SK-N-SH (cell line): ENCODE data around the gene SURF4. TPM values are rescaled to one million over a fixed set of nuclear protein-coding genes. Genes with fewer than 3 reads are reported as not detected.

Source experiments
- CTCF ChIA-PET: fragments of 300-600, 350-600 bp; formaldehyde crosslinking; extraction: SDS; loops from one replicate; lab custom pipeline; 2021; lab: Yijun Ruan, JAX
- POLR2A ChIA-PET: fragments of 350-600 bp; sonication (Branson Sonifier 250); formaldehyde crosslinking; extraction: SDS; loops from one replicate; lab custom pipeline; 2020; ENCODE audit warnings: antibody characterized with exemption, inconsistent platforms; lab: Yijun Ruan, JAX
- DNase-seq: peaks from one replicate; pipeline ENCODE4 v3.0.0; 2012
- H2AFZ ChIP-seq: fragments of 200-600 bp; sonication (generic); 2 replicates; pipeline ENCODE4 v1.8.1; 2016; ENCODE audit warnings: antibody characterized with exemption, mild to moderate bottlenecking, low read depth
- H3F3A ChIP-seq: fragments of 200-600 bp; sonication (generic); replicated peaks from 2 replicates; pipeline ENCODE3; 2016; ENCODE audit warnings: antibody characterized with exemption, mild to moderate bottlenecking; ENCODE audit not compliant: insufficient read depth
- H3K27ac ChIP-seq, 2 experiments: fragments of 200-500 bp in 1 of 2; fragments of 200-600 bp in 1 of 2; sonication (Bioruptor generic) in 1 of 2; sonication (generic), shearing (Covaris generic) in 1 of 2; 2 replicates each; pipeline versions ENCODE4 v1.5.1 to v1.6.1; 2014 to 2016; ENCODE audit warnings: low read depth in 2 of 2, inconsistent platforms in 1 of 2, low read length in 1 of 2, mild to moderate bottlenecking in 1 of 2, mixed read lengths in 1 of 2
- H3K27me3 ChIP-seq: fragments of 200-600 bp; sonication (generic), shearing (Covaris generic); 2 replicates; pipeline ENCODE4 v1.6.1; 2016; ENCODE audit warnings: mixed run types; ENCODE audit not compliant: insufficient read depth
- H3K36me3 ChIP-seq, 2 experiments: fragments of 200-500 bp in 1 of 2; fragments of 200-600 bp in 1 of 2; sonication (Bioruptor generic) in 1 of 2; sonication (generic) in 1 of 2; replicated peaks in 1 of 2; 2 replicates each; pipeline versions ENCODE3 to v1.5.1; 2014 to 2016; ENCODE audit warnings: low read length in 1 of 2, mild to moderate bottlenecking in 1 of 2; ENCODE audit not compliant: insufficient read depth in 2 of 2, control insufficient read depth in 1 of 2
- H3K4me1 ChIP-seq, 2 experiments: fragments of 200-500 bp in 1 of 2; fragments of 200-600 bp in 1 of 2; sonication (Bioruptor generic) in 1 of 2; sonication (generic), shearing (Covaris generic) in 1 of 2; 2 replicates each; pipeline versions ENCODE4 v1.5.1 to v1.6.1; 2014 to 2016; ENCODE audit warnings: low read depth in 1 of 2, low read length in 1 of 2, mixed run types in 1 of 2; ENCODE audit not compliant: insufficient read depth in 2 of 2, control insufficient read depth in 1 of 2
- H3K4me2 ChIP-seq: fragments of 200-600 bp; sonication (generic), shearing (Covaris generic); 2 replicates; pipeline ENCODE4 v1.6.1; 2017; ENCODE audit warnings: mixed run types
- H3K4me3 ChIP-seq, 2 experiments: fragments of 200-500 bp in 1 of 2; fragments of 200-600 bp in 1 of 2; sonication (Bioruptor generic) in 1 of 2; sonication (generic), shearing (Covaris generic) in 1 of 2; 2 replicates each; pipeline versions ENCODE4 v1.5.1 to v1.8.1; 2014 to 2016; ENCODE audit warnings: low read depth in 2 of 2, inconsistent platforms in 1 of 2, low read length in 1 of 2, mild to moderate bottlenecking in 1 of 2, mixed read lengths in 1 of 2, moderate library complexity in 1 of 2
- H3K79me2 ChIP-seq: fragments of 200-600 bp; sonication (generic); 2 replicates; pipeline ENCODE4 v1.8.1; 2017; ENCODE audit warnings: mild to moderate bottlenecking; ENCODE audit not compliant: insufficient read depth
- H3K9ac ChIP-seq: fragments of 200-600 bp; sonication (generic); 2 replicates; pipeline ENCODE4 v1.6.1; 2017; ENCODE audit warnings: mixed run types
- H3K9me2 ChIP-seq: fragments of 200-600 bp; sonication (generic); 2 replicates; pipeline ENCODE4 v1.6.1; 2017; ENCODE audit warnings: mixed run types
- H3K9me3 ChIP-seq: fragments of 200-600 bp; sonication (generic); 2 replicates; pipeline ENCODE4 v1.6.1; 2017; ENCODE audit warnings: mixed run types, mild to moderate bottlenecking, moderate library complexity
- H4K20me1 ChIP-seq: fragments of 200-600 bp; sonication (generic); 2 replicates; pipeline ENCODE4 v1.6.1; 2017; ENCODE audit warnings: mild to moderate bottlenecking, mixed run types; ENCODE audit not compliant: insufficient read depth
- EZH2phosphoT487 ChIP-seq: fragments of 200-600 bp; sonication (generic); IDR thresholded peaks from 2 replicates; pipeline ENCODE4 v1.6.1; 2017; ENCODE audit warnings: low read depth, mixed run types, mild to moderate bottlenecking, antibody characterized with exemption, moderate library complexity, borderline replicate concordance
- GABPA ChIP-seq: IDR thresholded peaks from 2 replicates; pipeline ENCODE4 v1.4.0; 2012; ENCODE audit warnings: low read depth, mild to moderate bottlenecking
- GATA2 ChIP-seq: sonication (generic); formaldehyde crosslinking; IDR thresholded peaks from 2 replicates; pipeline ENCODE4 v1.5.0; 2020; ENCODE audit warnings: mild to moderate bottlenecking, missing genetic modification reagents
- JUND ChIP-seq: IDR thresholded peaks from 2 replicates; pipeline ENCODE4 v1.4.0; 2012
- MEF2A ChIP-seq: IDR thresholded peaks from 2 replicates; pipeline ENCODE4 v1.4.0; 2012; ENCODE audit warnings: low read depth, borderline replicate concordance
- NRF1 ChIP-seq: IDR thresholded peaks from 2 replicates; pipeline ENCODE4 v1.6.1; 2012; ENCODE audit warnings: low read depth, mild to moderate bottlenecking, low read length
- RXRA ChIP-seq: IDR thresholded peaks from 2 replicates; pipeline ENCODE4 v1.4.0; 2012; ENCODE audit warnings: low read depth, mild to moderate bottlenecking, borderline replicate concordance
- TAF1 ChIP-seq: IDR thresholded peaks from 2 replicates; pipeline ENCODE4 v1.6.1; 2012; ENCODE audit warnings: low read depth, mild to moderate bottlenecking, low read length, moderate library complexity, borderline replicate concordance
- TCF12 ChIP-seq: IDR thresholded peaks from 2 replicates; pipeline ENCODE4 v1.4.0; 2012
- TEAD4 ChIP-seq: IDR thresholded peaks from 2 replicates; pipeline ENCODE4 v1.4.0; 2012; ENCODE audit warnings: mild to moderate bottlenecking, borderline replicate concordance; ENCODE audit not compliant: insufficient read depth
- USF1 ChIP-seq: IDR thresholded peaks from 2 replicates; pipeline ENCODE4 v1.4.0; 2012; ENCODE audit warnings: low read depth, borderline replicate concordance
- WGBS: methylation state at CpG from one replicate; pipeline ENCODE4 v1.1.6; 2017; ENCODE audit warnings: low lambda C conversion rate; 5-methylcytosine and 5-hydroxymethylcytosine counted together
- polyA plus RNA-seq, 3 experiments: library from polyadenylated mRNA; depleted of rRNA; stranded (reverse); fragments of >200 nt; gene quantifications; 2 replicates each; pipeline ENCODE4 v1.2.3, GENCODE V29; 2012
- TF ChIP-seq, protein P1 (sequence below): fragments of 200-600 bp; sonication (generic); IDR thresholded peaks from 2 replicates; pipeline ENCODE4 v1.6.1; 2017; ENCODE audit warnings: antibody characterized with exemption, mild to moderate bottlenecking, moderate library complexity
- TF ChIP-seq, protein P2 (sequence below): IDR thresholded peaks from 2 replicates; pipeline ENCODE4 v1.6.1; 2012; ENCODE audit warnings: mild to moderate bottlenecking, low read depth, low read length, moderate library complexity

Gene SURF4
- polyA plus RNA-seq, 1 of the 3 experiments (the other 2 are of a cell fraction) = 165 TPM

- TF ChIP-seq, protein P1, sequence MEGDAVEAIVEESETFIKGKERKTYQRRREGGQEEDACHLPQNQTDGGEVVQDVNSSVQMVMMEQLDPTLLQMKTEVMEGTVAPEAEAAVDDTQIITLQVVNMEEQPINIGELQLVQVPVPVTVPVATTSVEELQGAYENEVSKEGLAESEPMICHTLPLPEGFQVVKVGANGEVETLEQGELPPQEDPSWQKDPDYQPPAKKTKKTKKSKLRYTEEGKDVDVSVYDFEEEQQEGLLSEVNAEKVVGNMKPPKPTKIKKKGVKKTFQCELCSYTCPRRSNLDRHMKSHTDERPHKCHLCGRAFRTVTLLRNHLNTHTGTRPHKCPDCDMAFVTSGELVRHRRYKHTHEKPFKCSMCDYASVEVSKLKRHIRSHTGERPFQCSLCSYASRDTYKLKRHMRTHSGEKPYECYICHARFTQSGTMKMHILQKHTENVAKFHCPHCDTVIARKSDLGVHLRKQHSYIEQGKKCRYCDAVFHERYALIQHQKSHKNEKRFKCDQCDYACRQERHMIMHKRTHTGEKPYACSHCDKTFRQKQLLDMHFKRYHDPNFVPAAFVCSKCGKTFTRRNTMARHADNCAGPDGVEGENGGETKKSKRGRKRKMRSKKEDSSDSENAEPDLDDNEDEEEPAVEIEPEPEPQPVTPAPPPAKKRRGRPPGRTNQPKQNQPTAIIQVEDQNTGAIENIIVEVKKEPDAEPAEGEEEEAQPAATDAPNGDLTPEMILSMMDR = no peak
- TF ChIP-seq EZH2phosphoT487 (no peak), MEF2A (no peak), GATA2 (CRISPR knock-in tag) (no peak), NRF1 (no peak), TAF1 (no peak), TEAD4 (no peak), TCF12 (no peak)
- TF ChIP-seq, protein P2, sequence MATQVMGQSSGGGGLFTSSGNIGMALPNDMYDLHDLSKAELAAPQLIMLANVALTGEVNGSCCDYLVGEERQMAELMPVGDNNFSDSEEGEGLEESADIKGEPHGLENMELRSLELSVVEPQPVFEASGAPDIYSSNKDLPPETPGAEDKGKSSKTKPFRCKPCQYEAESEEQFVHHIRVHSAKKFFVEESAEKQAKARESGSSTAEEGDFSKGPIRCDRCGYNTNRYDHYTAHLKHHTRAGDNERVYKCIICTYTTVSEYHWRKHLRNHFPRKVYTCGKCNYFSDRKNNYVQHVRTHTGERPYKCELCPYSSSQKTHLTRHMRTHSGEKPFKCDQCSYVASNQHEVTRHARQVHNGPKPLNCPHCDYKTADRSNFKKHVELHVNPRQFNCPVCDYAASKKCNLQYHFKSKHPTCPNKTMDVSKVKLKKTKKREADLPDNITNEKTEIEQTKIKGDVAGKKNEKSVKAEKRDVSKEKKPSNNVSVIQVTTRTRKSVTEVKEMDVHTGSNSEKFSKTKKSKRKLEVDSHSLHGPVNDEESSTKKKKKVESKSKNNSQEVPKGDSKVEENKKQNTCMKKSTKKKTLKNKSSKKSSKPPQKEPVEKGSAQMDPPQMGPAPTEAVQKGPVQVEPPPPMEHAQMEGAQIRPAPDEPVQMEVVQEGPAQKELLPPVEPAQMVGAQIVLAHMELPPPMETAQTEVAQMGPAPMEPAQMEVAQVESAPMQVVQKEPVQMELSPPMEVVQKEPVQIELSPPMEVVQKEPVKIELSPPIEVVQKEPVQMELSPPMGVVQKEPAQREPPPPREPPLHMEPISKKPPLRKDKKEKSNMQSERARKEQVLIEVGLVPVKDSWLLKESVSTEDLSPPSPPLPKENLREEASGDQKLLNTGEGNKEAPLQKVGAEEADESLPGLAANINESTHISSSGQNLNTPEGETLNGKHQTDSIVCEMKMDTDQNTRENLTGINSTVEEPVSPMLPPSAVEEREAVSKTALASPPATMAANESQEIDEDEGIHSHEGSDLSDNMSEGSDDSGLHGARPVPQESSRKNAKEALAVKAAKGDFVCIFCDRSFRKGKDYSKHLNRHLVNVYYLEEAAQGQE = no peak
Measured at GRCh38 chr9:133344979-133345378, 30.9 kb downstream of the SURF4 start (continued).

DNA sequence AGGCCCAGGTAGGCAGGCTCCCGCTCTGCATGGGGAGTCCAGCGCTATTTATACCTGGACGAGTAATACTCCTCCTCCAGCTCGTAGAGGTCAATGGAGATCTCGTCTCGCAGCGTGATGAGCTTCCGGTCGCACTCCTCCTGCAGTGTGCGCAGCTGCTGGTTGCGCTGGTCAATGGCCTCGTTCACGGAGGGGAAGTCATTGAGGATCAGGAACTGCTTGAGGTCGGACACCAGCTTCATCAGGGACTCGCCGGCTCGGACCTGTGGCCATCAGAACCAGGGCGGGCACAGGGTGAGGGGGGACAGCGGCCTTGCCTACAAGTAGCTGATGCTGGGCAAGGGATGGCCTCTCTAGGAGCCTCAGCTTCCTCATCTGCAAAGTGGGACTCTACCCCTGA lies 31.8 kb downstream of the SURF4 start:
- Histone ChIP-seq H3K9me3 (no peaks in the 10 kb centered on the region), H3K79me2 (peaks cover 36% of the 10 kb centered on the region), H3K9ac (no peak overlapping the region), H3K36me3 (peaks cover 20 to 67% of the 10 kb centered on the region in 2 experiments), H2AFZ (no peak overlapping the region), H3K4me1 (peaks cover 0 to 13% of the 10 kb centered on the region in 2 experiments; a peak in 1 of 4 replicates), H3K4me3 (no peak overlapping the region), H3F3A (no peaks in the 10 kb centered on the region), H4K20me1 (peaks cover 14% of the 10 kb centered on the region), H3K27me3 (no peaks in the 10 kb centered on the region), H3K9me2 (no peaks in the 10 kb centered on the region), H3K27ac (no peak overlapping the region), H3K4me2 (no peak overlapping the region)
- TF ChIP-seq JUND = no peak
- no peak for TF ChIP-seq USF1
- TF ChIP-seq TCF12 = no peak
- TF ChIP-seq RXRA = no peak
- no peak for TF ChIP-seq GABPA
- no peak for DNase-seq
- WGBS = 96% methylated on average over 18 of the region's 19 CpGs
- ChIA-PET CTCF (interaction anchor here (0.8 to 1.7 kb wide), 5 partner anchors 11 to 158 kb away, joined by 3 to 5 read pairs (median 4); no protein-coding TSS in a partner anchor), POLR2A (no interaction called here)
